ENCODE measurements around the gene ZNF425. TPM values are rescaled to one million over a fixed set of nuclear protein-coding genes. Genes with fewer than 3 reads are reported as not detected.
A peak's percentile ranks its signal among the peaks of the same experiment; 100 is the strongest.
"Not testable (repeated sequence)": the region's sequence is repeated elsewhere in the genome, so short reads cannot be mapped to it uniquely, and the experiment has no call there.

The ZNF425 gene
- total RNA-seq, 1 donor from 2014 or later: 1.4 TPM

DNA sequence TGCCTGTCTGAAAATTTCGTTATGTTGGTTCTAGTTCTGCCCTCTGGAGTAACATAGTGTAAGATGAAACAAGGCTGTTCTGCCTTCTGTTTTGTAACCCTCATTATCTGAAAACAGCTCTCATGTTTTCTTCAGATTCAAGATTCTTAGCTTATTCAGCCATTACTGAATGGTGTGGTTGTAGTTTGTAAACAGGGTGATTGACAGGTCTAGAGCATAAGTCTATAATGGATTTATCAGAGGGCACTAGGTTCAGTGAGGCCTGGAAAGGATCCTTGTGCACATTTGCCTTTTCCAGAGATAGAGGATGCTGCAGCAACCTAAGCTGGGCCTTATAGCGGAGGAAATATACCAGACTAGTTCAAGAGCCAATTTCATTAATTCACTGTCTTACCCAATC is 27.2 kb upstream of the ZNF425 start:
- H3K4me1 ChIP-seq: peaks cover 14% of the 10 kb centered on the region
- peaks cover 32% of the 10 kb centered on the region for H3K36me3 ChIP-seq
- no peaks in the 10 kb centered on the region for H3K9me3 ChIP-seq
- intact Hi-C loops (cut with DNase I): no loop called here
- H3K4me3 ChIP-seq: no peak overlapping the region
- no peak for ATAC-seq
- no peaks in the 10 kb centered on the region for H3K27me3 ChIP-seq
- TF ChIP-seq CTCF (IDR thresholded peaks at IDR 0.05): no peak
- H3K27ac ChIP-seq: no peak overlapping the region
- DNase-seq: no peak

DNA sequence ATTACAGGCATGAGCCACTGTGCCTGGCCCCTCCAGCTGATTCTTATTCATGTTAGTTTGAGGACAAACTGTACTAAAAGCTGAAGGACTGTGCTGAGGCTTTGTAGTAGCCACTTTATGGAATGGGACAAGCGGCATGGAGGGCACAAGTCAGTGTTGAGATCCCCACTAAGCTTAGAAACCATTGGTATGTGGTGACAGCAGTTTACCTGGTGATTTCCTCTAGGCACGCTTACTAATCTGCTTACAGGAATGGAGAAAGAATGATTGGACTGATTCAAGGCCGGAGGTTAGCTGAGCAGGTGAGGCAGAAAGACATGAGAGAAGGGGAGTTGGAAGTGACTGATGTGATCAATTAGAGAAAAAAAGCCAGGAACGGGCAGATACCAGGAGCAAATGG is 24.9 kb upstream of the ZNF425 start:
- H3K4me3 ChIP-seq: no peak overlapping the region
- peaks cover 14% of the 10 kb centered on the region for H3K4me1 ChIP-seq
- no peaks in the 10 kb centered on the region for H3K27me3 ChIP-seq
- H3K9me3 ChIP-seq: no peaks in the 10 kb centered on the region
- intact Hi-C loops (cut with DNase I): no loop called here
- ATAC-seq (no peak), DNase-seq (no peak)
- TF ChIP-seq CTCF (IDR thresholded peaks at IDR 0.05): no peak
- peaks cover 20% of the 10 kb centered on the region for H3K36me3 ChIP-seq
- no peak overlapping the region for H3K27ac ChIP-seq

DNA sequence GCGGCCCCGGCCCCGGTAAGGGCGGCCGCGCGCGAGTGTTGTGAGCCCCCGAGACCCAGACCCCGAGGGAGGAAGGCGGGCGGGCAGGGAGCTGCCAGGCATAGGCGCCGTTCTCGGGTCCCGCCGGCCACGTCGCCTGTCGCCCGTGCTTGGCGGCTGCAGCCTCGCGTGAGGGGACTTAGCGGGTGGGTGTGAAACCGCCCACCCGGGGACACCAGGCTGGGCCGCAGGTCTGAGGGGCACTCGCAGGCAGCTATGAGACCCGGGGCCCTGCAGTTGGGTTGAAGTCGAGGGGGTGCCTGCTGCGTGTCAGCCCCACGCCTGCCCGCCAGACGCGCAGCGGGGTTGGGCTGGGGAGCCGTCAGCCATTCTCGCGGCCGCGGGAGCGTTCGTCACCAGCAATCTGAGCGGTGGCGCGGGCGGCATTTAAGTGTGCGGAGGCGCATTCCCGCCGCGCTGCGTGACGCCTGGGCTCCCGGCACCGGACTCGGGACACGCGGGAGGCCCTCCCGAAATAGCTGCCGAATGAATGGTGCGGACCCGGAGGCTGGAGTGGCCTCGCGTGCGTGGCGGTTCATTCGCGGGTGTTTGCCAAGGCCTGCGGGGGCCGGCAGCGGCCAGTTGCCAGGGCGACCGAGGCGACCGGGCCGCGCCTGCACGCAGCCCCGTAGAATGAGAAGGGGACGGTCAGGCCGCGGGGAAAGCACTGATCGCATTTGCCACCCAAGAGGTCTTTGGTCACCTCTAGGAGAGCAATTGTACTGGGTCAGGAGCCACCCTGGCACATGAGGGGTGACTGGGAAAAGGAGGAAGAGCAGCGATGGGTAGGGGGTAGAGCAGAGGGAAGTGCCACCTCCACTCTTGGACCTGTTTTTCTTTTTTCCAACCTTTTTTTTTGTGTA is 21.9 kb upstream of the ZNF425 start:
- ATAC-seq (peak; percentile 63), DNase-seq (peak; percentile 84)
- peak overlapping the region; percentile 92 for H3K27ac ChIP-seq
- no peaks in the 10 kb centered on the region for H3K9me3 ChIP-seq
- H3K36me3 ChIP-seq: no peaks in the 10 kb centered on the region
- H3K4me3 ChIP-seq: peak overlapping the region; percentile 89
- no peak for TF ChIP-seq CTCF (IDR thresholded peaks at IDR 0.05)
- H3K4me1 ChIP-seq: peaks cover 21% of the 10 kb centered on the region
- intact Hi-C loops (cut with DNase I): no loop called here
- no peaks in the 10 kb centered on the region for H3K27me3 ChIP-seq

- peak; percentile 91 for DNase-seq
- no peaks in the 10 kb centered on the region for H3K9me3 ChIP-seq
- intact Hi-C loops (cut with DNase I): no loop called here
- peak; percentile 56 for TF ChIP-seq CTCF (IDR thresholded peaks at IDR 0.05)
- peak; percentile 97 for ATAC-seq
- H3K36me3 ChIP-seq: no peaks in the 10 kb centered on the region
- peak within 1 kb of the TSS; percentile 92 for H3K27ac ChIP-seq
- H3K27me3 ChIP-seq: no peaks in the 10 kb centered on the region
- peaks cover 21% of the 10 kb centered on the region for H3K4me1 ChIP-seq
- peak within 1 kb of the TSS; percentile 89 for H3K4me3 ChIP-seq
Measured at GRCh38 chr7:149147072-149147751, 21.1 kb upstream of the ZNF425 start, which contains the start of gene ZNF398. TSS of gene ZNF398 (plus strand) at chr7:149147453. CDS start at chr7:149147743, 290 bp downstream.

DNA sequence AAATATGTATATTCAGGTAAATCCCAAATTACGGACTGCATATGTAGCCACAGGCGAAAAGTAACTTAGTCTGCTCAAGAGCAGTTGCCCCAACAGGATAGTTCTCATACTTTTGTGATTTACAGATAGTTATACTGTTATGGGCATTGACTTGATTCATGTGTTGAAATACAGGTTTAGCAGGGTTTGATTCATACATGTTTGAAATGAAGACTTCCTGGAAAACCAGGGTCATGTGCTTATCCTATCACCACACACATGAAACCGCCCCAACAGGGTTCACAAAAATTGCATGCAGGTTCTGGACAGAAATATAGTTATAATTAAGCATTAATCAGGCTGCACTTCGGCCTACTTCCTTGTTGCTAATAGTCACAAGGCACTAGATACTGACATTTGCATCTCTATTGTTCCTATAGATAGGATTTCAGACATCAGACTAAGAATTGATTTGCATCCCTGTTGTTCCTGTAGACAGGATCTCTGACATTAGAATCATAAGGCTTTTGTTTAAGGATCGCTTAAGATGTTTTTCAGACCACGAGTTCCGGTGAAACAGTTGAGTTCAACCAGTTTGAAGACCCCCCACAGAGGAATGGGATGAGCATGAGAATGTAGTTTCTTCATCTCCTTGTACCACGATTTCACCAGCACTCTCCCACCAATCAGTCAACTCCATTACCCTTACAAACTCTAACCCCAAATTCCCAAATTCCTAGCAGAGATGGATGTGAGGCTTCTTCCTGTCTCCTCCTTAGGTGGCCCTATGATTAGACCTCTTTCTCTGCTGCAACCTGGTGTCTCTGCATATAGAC is 19.1 kb upstream of the ZNF425 start:
- H3K9me3 ChIP-seq: no peaks in the 10 kb centered on the region
- DNase-seq (no peak), ATAC-seq (no peak)
- intact Hi-C loops (cut with DNase I): no loop called here
- no peaks in the 10 kb centered on the region for H3K36me3 ChIP-seq
- no peak overlapping the region for H3K4me3 ChIP-seq
- peak overlapping the region; percentile 24 for H3K27ac ChIP-seq
- no peak for TF ChIP-seq CTCF (IDR thresholded peaks at IDR 0.05)
- peaks cover 21% of the 10 kb centered on the region for H3K4me1 ChIP-seq
- no peaks in the 10 kb centered on the region for H3K27me3 ChIP-seq

DNA sequence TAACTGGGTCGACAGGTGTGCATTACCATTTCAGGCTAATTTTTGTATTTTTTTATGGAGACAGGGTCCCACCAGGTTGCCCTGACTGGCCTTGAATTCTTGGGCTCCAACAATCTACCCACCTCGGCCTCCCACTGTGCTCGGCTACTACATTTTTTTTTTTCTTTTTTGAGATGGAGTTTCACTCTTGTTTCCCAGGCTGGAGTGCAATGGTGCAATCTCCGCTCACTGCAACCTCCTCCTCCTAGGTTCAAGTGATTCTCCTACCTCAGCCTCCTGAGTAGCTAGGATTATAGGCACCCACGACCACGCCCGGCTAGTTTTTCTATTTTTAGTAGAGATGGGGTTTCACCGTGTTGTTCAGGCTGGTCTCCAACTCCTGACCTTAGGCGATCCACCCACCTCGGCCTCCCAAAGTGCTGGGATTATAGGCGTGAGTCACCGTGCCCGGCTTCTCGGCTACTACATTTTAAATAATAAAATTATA is 18.4 kb upstream of the ZNF425 start:
- H3K27ac ChIP-seq: peak overlapping the region; percentile 24
- peaks cover 18% of the 10 kb centered on the region for H3K4me1 ChIP-seq
- intact Hi-C loops (cut with DNase I); H3K36me3 ChIP-seq; H3K27me3 ChIP-seq; ATAC-seq; DNase-seq; H3K4me3 ChIP-seq; H3K9me3 ChIP-seq: not testable (repeated sequence)

All from upper lobe of right lung (tissue), 1 donor.